Measurements from ENCODE around the gene SCN1B.
"Not testable (repeated sequence)": the region's sequence is repeated elsewhere in the genome, so short reads cannot be mapped to it uniquely, and the experiment has no call there.

SCN1B gene

DNA sequence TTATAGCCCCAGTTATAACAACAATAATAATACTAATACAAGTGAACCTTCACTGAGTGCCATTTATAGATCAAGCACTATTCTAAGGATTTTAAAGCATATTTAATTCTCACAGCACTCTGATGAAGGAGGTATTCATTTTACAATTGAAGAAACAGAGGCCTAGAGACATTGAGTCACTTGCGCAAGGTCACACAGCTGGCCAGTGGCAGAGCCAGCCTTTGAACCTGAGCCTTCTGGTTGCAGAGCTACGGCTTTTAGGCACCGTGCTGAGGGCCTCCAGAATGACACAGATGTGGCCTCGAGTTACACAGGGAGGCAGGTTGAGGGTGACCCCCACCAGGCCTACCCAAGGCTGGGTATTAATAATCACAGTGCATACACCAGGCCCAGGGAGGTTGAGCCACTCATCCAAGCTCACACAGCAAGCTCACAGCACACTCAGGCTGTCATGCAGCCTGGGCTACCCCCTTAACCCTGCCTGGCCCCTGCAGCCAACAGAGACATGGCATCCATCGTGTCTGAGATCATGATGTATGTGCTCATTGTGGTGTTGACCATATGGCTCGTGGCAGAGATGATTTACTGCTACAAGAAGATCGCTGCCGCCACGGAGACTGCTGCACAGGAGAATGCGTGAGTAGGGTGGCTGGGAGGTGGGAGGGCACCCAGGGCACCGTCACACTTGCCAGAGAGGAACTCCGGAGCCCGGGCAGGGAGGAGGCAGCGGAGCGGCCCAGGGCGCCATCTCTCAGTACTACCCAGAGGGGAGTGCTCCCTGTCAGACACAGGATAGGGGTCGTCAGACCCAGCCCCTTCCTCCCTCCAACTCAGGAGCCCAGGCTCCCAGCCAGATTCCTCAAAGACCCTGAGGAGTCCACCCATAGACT, 8.6 kb downstream of the SCN1B start:
- DNase-seq, result no peak

DNA sequence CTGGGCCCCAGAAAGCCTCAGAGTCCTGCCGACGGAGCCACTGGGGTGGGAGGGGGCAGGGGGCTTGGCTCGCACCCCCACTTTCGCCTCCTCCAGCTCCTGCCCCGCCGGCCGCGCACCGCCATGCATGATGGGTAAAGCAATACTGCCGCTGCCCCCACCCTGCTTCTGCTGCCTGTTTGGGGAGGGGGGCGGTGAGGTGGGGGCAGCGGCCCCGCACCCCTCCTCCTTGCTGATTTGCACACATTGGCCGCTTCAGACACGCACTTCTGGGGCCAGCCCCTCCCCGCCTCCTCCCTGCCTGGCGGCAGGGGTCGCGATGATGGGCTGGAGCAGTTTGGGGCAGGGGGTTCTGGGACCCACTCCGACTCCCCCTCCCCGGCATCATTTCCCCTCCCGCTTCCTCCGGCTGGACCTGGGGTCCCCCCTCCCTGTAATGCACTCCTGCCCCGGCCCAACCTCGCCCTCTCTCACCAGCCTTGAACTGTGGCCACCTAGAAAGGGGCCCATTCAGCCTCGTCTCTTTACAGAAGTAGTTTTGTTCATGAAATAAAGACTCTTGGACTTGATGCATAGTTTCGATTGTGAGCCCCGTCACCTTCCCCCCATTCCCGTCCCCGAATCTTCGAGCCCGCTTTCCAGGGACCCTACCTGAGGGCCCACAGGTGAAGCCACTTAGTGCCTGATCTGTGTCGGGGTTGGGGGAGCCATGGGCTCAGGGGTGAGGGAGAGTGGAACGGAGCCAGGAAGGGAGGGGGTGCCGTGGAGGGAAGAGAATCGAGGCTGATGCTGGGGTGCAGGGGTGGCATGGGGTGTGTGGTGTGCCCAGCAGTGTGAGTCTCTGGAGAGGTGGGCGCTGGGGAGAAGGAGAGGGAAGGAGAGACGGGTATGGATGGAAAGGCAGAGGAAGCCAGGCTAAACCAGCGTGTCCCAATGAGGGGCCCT, 9.9 kb downstream of the SCN1B start:
- no peak for DNase-seq

DNA sequence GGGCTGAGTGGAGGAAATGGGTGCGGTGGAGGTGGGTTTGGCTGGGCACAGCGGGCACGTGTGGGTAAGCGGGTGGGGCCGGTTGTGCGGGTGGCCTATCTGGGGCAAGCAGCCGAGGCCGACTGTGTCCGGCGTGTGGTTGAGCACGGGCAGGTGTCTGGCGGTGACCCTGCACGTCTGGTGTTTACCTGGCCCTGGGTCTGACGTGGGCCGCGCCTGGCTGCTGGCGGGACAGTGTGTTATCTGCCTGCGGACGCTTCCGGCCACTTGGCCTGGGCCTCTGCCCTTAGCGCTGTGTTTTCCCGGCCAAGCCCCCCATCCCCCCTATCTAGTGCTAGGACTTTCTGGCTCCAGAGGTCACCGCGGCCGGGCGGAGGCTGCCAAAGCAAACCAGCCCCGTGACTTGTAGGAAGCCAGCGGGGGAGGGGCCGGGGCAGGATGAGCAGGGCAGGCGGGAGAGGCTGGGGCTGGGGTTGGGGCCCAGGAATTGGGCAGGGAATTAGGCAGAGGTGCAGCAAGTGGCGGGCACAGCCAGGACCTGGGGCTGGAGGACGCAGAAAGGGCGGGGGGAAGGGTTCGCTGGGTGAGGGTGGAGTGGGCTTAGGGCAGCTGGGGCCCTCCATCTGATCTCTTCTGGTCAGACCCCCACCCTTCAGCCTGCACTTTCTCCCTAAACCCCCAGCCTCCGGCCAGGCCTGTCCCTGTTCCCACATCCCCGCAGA, 10.7 kb downstream of the SCN1B start:
- DNase-seq, result no peak

DNA sequence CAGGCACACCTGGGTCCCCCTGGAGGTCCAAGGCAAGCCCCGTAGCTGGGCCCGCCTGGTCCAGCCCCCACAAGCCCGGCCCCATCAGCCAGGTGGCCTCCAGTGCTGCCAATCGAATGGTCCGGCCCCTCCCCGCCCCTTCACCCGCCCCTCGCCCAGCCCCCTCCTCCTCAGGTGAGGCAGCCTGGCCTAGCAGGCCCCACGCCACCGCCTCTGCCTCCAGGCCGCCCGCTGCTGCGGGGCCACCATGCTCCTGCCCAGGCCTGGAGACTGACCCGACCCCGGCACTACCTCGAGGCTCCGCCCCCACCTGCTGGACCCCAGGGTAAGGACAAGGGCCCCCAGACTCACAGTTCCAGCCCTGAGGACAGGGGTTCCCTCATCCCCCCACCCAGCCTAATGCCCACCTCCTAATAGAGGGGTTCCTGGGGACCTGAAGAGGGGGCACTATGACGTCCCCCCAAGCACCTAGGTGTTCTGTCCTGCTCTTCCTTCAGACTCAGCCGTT, 11.3 kb downstream of the SCN1B start, which contains the start of gene HPN:
Gene HPN (plus strand): TSS at position 174 of the 508 bp plus-strand sequence. CDS start 786 bp downstream, outside the sequence.
- no peak for DNase-seq

DNA sequence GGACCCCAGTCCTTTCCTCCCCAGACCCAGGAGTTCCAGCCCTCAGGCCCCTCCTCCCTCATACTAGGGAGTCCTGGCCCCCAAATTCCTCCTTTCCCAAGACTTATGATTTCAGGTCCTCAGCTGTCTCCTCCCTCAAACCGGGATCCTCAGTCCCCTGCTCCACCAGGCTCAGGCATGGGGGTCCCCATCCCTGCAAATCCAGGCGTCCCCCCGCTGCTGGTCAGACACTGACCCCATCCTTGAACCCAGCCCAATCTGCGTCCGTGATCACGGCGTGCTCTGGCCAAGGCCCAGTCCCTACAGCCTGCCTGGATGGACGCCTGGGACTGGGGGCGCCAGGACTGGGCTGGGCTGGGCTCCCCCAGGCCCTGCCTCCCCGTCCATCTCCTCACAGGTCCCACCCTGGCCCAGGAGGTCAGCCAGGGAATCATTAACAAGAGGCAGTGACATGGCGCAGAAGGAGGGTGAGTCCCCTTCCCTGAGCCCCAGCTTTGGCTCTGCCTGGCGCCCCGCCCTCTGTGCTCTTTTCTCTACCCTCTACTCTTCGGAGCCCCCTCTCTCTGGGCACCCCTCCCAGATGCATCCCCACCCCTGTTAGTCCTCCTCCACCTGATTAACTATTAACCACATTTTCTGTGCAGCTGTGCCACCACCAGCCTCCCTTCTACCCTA, 11.9 kb downstream of the SCN1B start:
- DNase-seq, result no peak

DNA sequence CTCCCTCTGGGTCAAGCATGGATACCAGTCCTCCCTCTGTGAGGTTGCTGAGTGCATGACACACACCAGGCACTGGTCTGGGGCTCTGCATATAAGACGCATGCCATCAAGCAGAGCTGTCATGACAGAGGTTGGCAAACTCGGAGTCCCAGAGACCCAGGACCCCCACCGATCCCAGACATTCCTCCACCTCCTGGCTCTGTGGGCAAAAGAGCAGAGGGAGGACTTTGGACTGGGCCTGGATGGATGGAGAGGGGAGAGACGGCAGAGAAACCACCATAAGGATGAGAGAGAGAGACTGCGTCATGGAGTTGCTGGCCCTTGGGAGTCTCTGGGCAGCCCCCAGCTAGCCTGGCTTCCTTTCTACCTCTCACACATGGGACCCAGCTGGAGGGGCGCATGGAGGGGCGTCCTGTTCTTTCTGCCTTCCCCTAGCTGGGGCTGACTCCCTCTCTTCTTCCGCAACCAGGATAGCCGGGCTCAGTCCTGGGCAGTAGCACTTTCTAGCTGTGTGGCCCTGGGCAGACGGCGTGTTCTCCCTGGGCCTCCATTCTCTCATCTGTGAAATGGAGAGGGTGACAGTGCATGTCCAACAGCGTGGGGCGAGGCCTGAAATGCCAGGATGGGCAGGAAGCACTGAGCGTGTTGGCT, 12.8 kb downstream of the SCN1B start:
- DNase-seq, result no peak

DNA sequence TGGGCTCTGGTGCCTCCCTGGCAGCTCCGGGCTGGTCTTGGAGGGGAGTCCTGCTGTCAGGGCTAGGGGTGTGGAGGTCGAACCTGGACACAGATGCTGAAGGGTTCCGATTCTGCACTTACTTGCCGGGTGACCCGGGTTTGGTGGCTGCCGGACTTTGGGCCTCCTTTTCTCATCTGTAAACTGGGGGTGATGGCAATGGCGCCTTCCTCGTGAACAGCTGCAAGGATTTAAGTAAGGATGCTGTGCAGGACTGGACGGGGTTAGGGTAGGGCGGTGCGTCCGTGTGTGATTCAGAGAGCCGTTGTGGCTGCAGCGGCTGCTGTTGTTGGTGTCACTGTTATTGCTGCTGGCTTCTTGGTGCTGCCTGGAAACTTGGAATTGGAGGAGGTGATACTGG, 13.6 kb downstream of the SCN1B start:
- no peak for DNase-seq

DNA sequence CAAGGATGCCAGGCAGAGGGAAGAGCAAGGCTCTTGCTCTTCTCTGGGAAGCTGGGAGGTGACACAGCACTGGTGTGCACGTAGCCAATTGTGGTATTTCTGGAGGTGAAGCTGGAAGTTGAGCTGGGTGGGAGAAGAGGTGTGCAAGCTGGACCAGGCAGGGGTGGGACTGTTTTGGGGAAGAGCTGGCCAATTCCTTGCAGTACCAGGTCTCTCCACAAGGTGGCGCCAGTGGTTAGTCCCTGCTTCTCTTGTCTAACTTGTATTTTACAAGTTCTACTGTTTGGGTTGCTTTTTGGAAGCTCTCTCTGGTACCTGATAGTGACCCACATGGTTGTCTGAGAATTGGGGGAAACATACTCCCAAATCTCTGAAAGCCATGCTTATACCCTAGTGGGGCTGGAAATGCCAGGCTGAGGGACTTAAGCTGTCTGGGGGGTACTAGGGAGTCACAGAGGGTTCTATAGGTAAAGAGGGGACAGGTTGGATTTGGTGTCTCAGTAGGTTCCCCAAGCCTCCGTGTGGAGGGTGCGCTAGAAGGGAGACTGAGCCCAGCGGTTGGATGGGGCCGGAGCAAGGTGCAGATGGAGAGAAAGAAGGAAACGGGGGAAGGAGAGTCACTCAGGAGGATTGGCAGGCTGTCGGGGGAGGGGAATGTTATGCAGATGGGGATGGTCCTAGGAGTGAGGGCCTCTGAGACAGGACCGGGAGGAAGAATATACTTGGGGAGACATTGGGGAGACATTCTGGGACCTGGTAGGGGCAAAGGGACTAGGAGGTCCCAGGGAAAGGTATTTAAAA, 14.2 kb downstream of the SCN1B start:
- DNase-seq, result peak in 1 of 2 experiments; percentile 33

DNA sequence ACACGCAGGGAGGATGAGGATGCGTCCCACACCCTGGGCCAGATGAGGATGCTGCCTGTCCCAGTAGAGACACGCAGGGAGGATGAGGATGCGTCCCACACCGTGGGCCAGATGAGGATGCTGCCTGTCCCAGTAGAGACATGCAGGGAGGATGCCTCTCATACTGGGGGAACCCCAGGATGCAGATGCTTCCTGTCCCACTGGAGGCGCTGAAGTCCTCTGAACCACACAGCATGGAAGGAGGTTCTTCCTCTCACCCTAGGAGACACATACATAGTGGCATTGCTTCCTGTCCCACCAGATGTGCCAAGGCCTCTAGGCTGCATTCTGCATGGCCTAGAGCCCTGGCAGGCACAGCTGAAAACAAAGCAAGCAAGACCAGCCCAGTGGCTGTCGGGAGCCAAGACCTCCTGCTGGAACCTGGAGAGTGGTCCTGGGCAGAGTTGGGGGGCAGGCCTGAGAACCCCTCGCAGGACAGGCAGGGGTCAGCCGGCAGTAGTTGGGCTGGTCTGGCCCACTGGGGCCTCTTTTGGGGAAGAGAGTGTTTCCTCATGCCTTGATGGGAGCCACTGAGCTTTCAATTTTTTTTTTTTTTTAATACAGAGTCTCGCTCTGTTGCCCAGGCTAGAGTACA, 15.5 kb downstream of the SCN1B start:
- DNase-seq, result no peak

DNA sequence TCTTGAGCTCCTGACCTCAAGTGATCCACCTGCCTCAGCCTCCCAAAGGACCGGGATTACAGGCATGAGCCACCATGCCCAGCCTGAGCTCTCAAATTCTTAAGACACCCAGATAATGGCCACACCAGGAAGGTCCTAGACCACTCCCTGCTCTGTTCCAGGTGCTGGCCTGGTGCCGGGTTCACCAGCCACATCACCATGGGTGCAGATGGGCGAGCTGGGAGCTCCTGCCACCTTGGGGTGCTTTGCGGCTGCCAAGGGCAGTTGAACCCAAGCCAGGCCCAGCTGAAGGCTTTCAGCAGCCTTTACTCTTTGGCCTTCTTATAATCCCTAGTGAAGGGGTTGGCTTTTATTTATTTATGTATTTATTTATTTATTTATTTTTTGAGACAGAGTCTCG, 16.2 kb downstream of the SCN1B start:
- no peak for DNase-seq

DNA sequence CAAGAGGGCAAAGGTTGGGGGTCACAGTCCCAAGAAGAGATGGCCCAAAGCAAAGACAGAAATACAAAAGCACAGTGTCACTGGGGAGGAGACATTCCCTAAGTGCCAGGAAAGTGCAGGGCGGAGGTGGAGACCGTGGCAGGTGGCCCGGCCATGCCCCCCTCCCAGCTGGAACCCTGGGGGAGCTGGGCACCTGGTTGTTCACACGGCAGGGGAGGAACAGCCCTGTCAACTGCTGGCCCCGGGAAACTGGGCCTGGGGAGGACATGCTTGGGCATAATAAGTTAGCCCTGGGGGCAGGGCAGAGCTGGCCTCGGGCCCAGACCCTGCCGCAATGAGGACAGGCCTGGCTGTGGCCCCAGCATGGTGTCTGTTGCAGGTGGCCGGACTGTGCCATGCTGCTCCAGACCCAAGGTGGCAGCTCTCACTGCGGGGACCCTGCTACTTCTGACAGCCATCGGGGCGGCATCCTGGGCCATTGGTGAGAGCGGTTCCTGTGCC, 18.7 kb downstream of the SCN1B start:
- no peak for DNase-seq

DNA sequence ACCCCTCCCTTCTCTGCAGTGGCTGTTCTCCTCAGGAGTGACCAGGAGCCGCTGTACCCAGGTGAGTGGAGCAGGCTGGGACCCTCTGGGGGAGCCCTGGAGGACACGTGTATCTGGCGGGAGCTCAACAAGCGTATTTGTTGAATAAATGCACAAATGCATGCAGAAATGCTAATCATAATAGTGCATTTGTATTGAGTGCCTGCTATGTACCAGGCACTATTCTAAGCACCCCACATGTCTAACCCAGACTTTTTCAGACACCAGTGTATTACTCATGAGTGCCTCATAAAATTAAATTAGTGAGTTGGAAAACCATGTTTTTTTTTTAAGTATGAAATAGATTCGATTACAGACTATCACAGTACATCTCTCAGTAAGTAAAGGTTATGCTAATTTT, 19.2 kb downstream of the SCN1B start:
- DNase-seq, result no peak

DNA sequence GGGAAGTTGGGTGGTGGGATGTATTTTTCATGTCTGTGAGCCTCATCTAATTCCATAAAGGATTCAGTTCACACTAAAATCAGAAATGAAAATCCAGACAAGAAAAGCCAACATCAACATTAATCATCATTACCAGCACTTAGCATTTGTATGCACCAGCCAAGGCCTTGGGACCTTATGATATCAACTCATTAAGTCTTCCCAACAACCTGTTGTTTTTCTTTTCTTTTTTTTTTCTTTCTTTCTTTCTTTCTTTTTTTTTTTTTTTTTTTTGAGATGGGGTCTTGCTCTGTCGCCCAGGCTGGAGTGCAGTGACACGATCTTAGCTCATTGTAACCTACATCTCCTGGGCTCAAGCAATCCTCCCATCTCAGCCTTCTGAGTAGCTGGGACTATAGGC, 20.4 kb downstream of the SCN1B start:
- DNase-seq, result not testable (repeated sequence)

DNA sequence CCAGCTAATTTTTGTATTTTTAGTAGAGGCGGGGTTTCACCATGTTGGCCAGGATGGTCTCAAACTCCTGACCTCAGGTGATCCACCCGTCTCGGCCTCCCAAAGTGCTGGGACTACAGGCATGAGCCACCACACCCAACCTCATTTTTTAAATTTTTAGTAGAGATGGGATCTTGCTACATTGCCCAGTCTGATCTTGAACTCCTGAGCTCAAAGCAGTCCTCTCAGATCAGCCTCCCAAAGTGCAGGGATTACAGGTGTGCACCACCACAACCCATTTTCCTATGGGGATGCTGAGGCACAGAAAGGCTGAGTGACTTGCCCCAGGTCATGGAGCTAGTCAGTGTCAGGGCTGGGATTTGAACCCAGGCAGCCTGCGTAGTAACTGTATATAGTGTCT, 21.0 kb downstream of the SCN1B start:
- DNase-seq, result not testable (repeated sequence)

DNA sequence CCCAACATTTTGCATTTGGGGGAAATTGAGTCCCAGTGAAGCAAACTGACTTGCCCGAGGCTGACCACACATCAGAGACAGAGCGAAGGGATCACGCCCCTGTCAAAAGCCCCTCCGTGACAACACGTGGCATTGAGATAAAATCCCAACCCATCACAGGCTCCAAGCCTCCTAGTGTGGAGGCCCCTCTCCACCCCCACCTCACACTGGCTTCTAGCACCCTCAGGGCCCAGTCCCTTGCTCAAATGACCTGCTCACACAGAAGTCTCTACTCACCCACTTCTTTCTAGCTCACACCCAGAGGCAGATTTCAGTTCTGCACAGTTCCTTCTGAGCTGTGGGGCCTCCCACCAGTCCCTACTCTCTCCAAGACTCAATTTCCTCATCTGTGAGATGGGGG, 21.5 kb downstream of the SCN1B start:
- no peak for DNase-seq

DNA sequence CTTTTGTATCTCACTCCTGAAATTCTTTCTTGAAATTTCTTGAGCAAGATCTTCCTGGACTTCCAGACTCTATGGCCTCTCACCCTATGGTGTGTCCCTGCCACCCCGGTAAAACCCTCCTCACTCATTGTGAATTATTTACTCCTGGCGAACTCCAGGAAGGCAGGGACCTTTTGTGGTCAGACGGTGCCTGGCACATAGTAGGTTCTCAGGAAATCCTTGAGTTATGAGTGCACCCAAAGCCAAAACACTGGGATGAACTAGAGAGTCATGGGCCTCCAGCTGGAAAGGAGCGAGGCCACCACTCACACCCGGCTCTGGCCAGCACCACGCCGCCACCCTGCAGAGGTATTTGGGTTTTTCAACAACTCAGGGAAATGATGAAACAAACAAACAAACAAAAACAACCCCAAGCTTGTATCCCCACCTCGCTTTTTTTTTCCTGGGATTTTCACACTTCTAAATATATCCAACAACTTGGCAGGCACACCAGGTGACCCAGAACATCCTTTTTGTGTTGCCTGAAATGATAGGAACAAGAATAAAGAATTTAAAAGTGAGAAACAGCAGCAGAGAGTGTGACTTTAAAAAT, 22.4 kb downstream of the SCN1B start:
- no peak for DNase-seq

DNA sequence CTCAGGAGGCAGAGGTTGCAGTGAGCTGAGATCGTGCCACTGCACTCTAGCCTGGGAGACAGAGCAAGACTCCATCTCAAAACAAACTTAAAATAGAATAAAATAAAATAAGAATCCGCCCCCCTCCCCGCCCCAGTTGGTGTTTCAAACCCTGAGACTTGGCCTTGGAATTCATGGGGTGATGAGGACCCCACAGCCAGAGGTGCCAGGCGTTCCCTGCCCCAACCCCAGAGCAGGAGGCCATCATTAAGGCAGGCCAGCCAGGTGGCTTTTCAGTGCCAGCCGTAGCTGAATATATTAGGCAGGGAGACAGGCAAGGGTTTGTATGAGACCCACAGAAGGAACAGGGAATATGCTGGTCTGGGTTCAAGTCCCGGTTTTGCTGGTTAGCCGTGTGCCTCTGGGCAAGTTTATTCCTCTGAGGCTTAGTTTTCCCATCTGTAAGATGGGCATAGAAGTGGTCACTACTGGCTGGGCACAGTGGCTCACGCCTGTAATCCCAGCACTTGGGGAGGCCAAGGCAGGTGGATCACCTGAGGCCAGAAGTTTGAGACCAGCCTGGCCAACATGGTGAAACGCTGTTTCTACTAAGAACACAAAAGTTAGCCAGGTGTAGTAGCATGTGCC, 23.5 kb downstream of the SCN1B start:
- DNase-seq, result no peak

DNA sequence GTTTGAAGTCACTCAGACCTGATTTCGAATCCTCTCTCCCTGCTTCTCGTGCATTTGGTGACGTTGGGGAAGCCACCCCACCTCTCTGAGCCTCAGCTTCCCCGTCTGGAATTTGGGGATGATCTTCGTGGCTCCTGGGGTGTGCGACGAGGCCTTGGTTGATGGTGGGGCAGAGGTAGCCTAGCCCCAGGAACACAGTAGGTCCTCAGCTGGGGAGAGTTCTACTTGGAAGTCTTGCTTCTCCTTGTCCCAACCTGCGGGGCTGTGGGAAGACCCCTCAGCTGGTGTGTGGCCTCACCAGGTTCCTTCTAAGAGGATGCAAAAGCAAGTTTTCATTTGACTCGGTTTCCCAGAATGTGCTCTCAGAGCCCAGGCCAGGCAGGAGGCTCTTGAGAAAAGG, 24.4 kb downstream of the SCN1B start:
- no peak for DNase-seq

DNA sequence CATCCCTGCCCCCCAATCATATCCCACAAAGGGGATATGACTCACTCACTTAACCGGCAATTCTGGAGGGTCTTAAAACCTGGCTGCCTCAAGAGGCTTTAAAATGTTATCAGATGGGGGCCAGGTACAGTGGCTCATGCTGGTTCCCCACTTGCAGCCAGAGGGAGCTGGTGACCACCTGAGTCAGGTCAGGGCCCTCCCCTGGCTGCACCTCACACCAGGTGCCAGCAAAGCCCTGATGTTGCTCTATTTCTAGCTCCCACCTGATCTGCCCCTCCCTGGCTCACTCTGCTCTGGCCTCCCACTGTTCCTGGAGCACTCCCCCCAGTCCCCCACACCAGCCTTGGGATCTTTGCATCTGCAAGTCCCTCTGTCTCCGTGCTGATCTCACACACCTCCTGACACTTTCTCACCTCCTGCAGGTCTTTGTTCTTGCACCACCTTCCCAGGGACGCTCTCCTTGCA, 25.5 kb downstream of the SCN1B start:
- DNase-seq, result peak in 1 of 2 experiments; percentile 17
